Fibroblast of pulmonary artery (primary cell): ENCODE measurements around the gene IQSEC1.

ENCODE experiments used
- DNase-seq: peaks from one replicate; pipeline ENCODE4 v3.0.0-alpha.2; 2010; ENCODE audit warnings: low read depth
- H3K4me3 ChIP-seq: replicated peaks from 2 replicates; pipeline ENCODE4 v1.5.1; 2011; ENCODE audit warnings: low read depth, mild to moderate bottlenecking, control low read depth, low read length, moderate library complexity
- TF ChIP-seq, protein P1 (sequence below): IDR thresholded peaks from 2 replicates; pipeline ENCODE4 v1.5.1; 2011; ENCODE audit warnings: mild to moderate bottlenecking, control low read depth, low read length, inconsistent platforms; ENCODE audit errors: missing control alignments

The IQSEC1 gene

DNA sequence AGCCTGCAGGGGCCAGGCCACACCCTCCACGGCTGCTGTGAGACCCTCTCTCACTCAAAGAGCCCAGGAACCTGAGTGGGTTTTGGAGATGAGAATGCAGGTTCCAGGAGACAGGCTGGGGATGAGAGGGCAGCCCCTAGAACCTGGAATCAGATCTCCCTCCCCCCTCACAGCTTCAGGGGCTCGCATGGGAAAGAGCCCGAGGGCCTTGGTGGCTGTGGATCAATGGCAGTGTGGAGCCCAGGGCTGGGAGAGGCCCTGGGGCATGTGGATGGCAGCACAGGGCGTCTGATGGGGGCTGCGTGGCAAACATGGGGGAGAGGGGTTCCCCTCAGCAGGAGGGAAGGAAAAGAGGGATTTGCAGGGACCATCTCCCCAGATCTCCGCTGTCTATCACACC lies 119.0 kb downstream of the IQSEC1 start:
- TF ChIP-seq, protein P1, sequence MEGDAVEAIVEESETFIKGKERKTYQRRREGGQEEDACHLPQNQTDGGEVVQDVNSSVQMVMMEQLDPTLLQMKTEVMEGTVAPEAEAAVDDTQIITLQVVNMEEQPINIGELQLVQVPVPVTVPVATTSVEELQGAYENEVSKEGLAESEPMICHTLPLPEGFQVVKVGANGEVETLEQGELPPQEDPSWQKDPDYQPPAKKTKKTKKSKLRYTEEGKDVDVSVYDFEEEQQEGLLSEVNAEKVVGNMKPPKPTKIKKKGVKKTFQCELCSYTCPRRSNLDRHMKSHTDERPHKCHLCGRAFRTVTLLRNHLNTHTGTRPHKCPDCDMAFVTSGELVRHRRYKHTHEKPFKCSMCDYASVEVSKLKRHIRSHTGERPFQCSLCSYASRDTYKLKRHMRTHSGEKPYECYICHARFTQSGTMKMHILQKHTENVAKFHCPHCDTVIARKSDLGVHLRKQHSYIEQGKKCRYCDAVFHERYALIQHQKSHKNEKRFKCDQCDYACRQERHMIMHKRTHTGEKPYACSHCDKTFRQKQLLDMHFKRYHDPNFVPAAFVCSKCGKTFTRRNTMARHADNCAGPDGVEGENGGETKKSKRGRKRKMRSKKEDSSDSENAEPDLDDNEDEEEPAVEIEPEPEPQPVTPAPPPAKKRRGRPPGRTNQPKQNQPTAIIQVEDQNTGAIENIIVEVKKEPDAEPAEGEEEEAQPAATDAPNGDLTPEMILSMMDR, result no peak
- DNase-seq, result no peak
- no peak overlapping the region for H3K4me3 ChIP-seq

DNA sequence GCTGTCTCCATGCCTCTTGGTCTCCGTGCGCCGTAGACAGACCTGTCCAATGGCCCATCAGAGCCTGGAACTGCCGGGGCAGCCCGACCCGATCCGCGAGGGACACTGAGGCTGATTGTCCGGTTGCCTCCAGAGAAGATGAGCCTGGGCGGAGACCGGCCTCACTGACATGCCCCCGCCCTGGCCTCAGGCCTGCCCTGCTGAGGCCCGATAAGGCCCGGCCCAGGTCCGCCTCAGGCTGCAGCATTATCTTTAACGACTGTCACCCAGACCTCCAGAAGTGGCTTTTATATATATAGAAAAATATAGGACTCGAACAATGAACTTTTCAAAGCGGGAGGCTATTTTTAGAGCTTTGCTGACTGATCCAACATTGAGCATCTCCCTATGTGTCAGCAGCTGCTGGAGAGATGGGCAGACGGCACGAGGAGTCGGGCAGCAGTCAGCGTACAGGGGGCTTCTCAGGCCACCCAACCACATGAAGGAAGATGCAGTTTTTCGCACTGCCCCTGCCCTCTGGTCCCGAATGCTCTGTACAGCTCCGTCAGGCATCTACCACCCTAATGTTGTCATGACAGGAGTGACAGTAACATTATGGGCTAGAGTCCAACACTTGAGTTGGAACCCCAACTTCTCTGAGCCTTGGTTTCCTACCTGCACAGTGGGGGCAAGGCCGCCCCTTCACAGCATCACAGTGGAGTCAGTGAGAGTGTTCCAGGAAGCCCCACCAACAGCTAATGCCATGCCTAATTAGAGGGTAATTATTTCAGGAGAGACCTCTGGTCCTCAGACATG lies 119.8 kb downstream of the IQSEC1 start:
- no peak overlapping the region for H3K4me3 ChIP-seq
- DNase-seq, result no peak

DNA sequence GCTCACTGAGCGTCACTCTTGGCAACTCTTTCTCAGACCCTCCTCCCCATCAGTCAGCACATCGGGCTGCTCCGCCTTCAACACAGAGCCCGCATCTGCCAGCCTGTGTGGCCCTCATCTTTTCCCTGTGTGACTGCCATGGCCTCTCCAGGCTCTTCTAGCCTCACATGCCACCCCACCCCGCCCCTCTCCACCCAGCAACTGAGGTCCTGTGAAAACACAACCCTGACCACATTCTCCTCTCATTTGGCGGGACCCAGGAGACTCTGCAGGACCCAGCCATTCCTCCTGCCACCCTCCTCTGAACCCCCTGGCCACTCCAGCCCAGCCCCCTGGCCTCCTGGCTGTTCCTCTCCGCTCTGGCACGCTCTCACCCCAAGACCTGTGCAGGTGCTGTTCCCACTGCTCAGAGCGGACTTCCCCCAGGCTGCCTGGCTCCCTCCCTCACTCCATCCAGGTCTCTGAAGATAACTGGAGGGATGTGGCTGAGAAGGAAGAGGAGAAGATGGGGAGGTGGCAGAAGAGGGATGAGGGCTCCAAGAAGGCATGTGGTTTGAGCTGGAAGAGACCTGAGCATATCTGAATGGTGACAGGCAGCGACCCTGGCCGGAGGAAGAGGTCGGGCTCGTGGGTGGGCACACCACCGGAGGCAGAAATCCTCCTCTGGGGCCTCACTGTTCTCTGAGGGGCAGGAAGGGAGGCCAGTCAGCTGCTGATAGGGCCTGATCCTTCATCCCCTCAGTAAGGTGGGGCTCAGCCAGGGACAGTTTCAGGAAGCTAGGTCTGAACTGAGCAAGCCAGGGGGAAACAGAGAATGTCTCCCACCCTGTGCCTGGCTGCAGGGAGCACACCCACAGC lies 120.7 kb downstream of the IQSEC1 start:
- DNase-seq, result no peak
- H3K4me3 ChIP-seq, result no peak overlapping the region
- TF ChIP-seq, protein P1, result no peak

More for the DNA sequence above, 119.8 kb downstream of the IQSEC1 start:
- TF ChIP-seq, protein P1, result no peak

DNA sequence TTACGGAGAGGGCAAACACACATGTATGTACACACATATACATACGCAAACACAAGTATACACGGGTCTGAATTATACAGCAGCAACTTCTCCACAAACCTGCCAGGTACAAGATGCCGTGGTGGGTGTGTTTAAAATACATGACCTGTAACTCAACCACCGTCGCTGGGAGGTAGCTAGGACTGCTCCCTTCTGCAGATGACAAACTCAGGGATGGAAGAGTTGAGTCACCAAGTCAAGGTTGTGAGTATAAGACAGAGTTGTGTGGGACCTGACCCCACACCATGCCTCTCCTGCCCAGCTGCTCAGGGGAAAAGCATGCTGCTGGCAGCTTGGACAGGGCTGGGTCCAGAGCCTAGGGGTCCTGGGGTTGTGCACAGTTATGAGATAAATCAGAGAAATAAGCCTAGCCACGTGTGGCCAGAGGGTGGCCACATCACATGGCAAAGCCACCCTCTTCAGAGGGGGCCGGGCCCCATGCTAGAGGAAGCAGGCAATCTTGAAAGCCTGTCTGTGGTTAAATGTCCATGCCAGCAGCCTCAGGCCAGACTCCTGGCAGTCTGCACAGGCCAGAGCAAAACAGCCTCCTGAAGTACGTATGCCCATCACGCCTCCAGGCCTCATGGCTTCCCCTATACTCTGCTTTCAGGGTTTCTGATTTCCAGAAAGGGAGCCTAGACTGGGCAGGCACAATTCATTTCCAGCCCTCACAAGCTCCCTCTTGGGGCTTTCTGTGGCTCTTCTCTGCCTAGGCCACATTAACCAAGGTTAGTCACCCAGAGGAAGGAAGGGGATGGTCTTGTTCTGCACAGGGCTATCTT lies 124.1 kb downstream of the IQSEC1 start:
- peak; percentile 33 for DNase-seq
- H3K4me3 ChIP-seq, result no peak overlapping the region
- TF ChIP-seq, protein P1, result peak; percentile 5

DNA sequence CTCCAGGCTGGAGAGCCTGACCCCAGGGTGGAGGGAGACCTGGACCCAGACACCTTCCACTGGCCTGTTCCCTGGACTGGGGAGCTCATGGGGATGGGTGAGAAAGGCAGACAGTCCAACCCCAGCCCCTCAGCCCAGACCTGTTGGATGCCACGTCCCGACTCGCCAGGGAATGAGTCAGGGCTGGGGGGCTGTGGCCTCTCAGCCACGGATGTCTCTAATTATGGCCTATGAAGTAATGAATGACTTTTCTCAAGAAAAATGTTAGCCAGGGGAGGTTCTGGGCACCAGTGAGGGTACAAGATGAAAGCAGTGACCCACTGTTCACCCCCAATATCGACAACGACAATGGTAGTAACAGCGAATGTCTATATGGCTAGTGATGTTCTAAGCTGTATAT lies 124.9 kb downstream of the IQSEC1 start:
- no peak for DNase-seq
- TF ChIP-seq, protein P1, result no peak

DNA sequence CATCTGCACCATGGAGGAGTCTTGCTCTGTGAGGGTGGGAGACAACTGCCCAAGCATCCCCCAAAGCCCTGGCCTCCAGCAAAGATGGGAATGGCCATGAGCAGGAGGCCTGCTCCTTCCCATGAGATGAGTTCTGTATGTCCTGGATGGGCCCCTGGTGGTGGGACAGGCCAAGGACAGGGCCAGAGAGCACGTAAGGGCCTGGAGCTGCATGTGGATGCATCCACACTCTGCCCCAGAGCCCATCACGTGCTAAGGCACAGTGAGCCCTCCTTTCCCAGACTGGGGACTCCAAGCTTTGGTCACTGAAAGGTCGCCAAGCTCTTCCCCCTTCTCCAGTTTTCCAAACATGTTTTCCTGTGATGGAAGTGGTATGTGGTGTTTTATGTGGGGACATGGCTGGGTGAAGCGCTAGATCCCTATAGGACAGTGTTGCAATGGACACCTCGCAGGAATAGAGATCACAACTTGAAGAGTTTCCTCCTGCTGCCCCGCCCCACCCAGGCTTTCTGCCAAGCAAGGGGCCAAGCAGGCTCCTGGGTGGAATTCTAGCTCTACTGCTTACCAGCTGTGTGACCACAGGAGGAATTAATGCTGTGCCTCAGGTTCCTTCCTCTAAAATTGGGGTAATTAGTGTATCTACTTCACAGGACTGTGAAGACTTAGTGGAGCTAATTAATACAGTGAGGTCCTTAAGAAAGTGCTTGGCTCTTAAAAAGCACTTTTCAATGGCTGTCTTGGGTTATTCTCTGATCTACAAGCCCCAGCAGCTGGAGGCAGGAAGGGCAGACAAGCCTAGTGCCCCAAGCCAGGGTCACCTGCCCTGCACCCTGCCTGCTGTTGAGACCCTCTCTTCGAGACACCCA lies 125.5 kb downstream of the IQSEC1 start:
- peak; percentile 77 for DNase-seq
- TF ChIP-seq, protein P1, result peak; percentile 15
- no peak overlapping the region for H3K4me3 ChIP-seq

More for the DNA sequence above, 124.9 kb downstream of the IQSEC1 start:
- H3K4me3 ChIP-seq, result no peak overlapping the region
